NK-92 (cell line): Measurements from ENCODE around the gene HECA.
A peak's percentile ranks its signal among the peaks of the same experiment; 100 is the strongest.
"Not testable (repeated sequence)": the region's sequence is repeated elsewhere in the genome, so short reads cannot be mapped to it uniquely, and the experiment has no call there.

Experiments used
- DNase-seq: peaks from one replicate; lab custom pipeline; 2025; ENCODE audit not compliant: unreplicated experiment; lab: John Stamatoyannopoulos, UW

Gene HECA, protein sequence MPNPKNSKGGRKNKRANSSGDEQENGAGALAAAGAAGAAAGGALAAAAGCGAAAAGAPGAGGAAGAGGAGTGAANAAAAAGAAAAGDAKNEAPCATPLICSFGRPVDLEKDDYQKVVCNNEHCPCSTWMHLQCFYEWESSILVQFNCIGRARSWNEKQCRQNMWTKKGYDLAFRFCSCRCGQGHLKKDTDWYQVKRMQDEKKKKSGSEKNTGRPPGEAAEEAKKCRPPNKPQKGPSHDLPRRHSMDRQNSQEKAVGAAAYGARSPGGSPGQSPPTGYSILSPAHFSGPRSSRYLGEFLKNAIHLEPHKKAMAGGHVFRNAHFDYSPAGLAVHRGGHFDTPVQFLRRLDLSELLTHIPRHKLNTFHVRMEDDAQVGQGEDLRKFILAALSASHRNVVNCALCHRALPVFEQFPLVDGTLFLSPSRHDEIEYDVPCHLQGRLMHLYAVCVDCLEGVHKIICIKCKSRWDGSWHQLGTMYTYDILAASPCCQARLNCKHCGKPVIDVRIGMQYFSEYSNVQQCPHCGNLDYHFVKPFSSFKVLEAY

DNA sequence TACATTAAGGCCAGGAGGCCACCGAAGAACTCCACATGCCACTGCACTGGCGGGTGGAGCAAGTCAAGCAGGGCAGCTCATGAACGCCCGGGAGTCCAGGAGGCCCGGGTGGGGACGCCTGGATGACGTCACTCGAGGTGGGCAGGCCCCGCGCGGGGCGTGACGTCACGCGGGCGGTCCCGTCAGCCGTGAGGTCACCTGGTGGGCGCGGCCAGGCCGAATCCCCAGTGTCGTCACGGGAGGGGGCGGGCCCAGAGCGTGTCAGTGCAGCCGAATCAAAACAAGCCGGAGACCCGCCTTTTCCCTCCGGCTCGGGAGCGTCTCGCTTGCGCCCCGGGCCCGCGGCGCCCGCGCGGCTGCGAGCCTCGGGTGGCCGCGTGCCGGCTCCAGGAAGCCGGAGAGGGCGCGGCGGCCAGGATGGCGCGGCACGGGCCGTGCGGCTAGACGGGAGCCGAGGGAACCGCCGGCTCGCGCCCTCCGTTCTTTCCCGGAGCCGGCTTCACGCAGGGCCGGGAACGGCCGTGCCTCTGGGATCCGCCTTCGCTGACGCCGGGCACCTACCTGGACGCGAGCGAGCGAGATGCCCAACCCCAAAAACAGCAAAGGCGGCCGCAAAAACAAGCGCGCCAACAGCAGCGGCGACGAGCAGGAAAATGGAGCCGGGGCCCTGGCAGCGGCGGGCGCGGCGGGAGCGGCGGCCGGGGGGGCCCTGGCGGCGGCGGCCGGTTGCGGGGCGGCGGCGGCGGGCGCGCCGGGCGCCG lies at the start of gene HECA:
TSS of gene HECA (plus strand) at position 264 of the 761 bp plus-strand sequence. CDS start at position 581, 317 bp downstream.
- DNase-seq: peak; percentile 95

DNA sequence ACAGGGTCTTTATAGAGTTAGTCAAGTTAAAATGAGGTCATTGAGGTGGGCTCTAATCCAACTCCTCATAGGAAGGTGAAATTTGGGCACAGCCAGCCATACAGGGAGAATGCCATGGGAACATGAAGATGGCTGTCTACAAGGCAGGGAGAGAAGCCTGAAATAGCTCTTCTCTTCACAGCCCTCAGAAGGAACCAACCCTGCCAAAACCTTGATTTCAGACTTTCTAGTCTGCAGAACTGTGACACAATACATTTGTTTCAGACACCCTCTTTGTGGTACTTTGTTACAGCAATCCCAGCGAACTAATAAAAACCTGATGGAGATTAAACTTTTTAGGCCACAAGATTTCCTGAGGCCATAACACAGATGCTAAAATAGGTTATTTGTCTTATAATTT lies 43.1 kb upstream of the HECA start:
- DNase-seq: no peak

DNA sequence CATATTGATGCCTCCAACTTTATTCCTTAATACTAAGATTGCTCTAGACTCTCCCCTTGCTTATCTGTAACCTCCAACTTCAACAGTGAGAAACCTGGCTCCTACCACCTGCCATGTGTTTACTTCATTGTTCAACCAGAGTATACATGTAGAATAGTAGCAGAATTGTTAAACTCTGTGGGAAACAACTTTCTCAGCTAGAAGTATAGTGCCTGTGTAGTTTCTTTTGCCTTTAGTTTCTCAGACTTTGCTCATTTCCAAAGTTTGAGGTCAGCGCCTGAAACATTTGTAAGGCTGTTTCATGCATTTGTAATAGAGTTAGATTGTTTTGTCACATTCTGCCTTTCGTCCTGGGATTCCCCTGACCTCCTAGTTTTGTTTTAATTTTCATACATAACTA lies 34.9 kb upstream of the HECA start:
- no peak for DNase-seq

DNA sequence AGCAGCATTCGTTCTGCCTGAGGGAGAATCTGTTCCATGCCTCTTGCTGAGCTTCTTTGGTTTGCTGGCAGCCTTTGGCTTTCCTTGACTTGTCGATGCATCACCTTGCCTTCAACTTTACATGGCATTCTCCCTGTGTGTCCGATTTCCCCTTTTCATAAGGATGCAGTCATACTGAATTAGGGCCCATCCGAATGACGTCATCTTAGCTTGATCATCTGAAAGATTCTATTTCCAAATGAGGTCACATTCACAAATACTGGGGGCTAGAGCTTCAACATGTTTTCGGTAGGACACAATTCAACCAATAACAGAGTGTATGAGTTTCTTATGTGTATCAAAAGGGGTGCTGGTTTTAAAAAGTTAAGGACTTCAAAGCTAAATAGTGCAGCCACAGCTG lies 27.8 kb upstream of the HECA start:
- no peak for DNase-seq

DNA sequence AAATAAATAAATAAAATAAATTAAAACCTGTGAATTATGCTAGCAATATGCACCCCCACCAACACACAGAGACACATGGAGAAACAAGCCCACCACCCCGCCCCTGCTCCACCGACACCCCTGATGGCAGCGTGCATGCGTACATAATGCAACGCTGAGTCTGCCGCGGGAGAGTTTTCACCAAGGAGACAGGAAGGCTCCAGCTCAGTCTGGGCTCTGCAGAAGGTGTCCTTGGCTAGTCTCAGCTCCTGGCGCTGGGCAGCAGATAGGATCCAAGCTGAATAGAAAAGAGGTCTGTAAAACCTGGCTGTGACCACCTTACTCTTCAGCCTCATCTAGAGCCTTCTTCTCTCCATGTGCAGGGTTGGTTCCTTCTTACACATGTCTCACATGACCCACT lies 26.5 kb upstream of the HECA start:
- DNase-seq: no peak

DNA sequence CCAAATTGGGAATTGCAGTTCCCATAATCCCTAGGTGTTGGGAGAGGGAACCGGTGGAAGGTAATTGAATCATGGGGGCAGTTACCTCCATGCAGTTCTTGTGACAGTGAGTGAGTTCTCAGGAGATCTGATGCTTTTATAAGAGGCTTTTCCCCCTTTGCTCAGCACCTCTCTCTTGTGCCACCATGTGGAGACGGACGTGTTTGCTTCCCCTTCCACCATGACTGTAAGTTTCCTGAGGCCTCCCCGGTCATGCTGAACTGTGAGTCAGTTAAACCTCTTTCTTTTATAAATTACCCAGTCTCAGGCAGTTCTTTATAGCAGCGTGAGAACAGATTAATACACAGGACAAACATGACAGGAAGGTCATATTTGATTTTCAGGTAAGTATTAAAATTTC lies 25.3 kb upstream of the HECA start:
- DNase-seq: no peak

DNA sequence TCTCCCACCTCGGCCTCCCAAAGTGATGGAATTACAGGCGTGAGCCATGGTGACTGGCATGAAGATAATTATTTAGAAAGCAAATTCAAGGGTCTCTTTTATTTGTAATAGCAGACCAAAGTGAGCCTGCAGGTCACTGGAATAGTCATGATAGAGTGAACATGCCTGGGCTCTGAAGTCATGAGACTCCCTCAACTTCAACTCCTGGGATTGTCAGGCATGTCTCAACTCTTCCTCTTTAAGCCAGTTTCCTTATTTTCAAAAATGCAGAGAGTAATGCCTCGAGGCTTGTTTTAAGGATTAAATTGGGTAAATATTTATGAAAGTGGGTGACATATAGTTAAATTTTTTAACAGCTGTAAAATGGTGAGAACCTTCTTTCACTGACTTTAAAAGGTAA lies 22.7 kb upstream of the HECA start:
- no peak for DNase-seq

DNA sequence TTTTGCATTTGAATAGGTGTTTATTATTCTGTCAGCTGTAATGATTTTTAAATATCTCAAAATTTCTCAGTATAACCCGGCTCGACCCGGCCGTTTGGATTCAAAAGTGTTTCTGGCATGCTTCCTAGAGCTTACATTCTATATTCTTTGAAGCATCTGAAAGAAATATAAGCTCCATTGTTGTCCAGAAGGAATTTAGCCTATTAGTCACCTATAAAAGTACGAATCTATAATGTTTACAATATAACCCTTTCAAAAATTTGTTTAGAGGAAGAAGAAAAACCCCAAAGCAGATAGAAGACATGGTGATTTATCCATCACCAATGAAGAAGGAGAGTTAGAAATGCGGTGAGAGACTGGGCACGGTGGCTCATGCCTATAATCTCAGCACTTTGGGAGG lies 22.3 kb upstream of the HECA start:
- no peak for DNase-seq

DNA sequence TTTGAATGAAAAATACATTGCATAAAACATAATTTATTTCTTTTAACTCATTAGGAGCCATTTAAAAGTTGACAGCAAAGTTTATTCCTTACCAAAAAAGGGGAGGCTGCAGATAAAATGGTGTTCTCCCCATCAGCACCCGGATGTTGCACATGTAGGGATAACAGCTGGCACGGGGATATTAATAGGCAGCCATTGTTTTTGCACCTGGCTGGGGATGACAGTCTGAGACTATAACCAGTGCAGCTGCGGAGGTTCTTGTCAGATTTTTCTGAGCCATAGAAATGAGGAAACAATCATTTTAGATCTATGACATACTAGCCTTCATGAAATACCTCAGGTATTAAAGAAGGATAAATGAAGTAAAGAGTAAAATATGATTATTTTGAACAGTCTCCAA lies 20.1 kb upstream of the HECA start:
- DNase-seq: no peak

DNA sequence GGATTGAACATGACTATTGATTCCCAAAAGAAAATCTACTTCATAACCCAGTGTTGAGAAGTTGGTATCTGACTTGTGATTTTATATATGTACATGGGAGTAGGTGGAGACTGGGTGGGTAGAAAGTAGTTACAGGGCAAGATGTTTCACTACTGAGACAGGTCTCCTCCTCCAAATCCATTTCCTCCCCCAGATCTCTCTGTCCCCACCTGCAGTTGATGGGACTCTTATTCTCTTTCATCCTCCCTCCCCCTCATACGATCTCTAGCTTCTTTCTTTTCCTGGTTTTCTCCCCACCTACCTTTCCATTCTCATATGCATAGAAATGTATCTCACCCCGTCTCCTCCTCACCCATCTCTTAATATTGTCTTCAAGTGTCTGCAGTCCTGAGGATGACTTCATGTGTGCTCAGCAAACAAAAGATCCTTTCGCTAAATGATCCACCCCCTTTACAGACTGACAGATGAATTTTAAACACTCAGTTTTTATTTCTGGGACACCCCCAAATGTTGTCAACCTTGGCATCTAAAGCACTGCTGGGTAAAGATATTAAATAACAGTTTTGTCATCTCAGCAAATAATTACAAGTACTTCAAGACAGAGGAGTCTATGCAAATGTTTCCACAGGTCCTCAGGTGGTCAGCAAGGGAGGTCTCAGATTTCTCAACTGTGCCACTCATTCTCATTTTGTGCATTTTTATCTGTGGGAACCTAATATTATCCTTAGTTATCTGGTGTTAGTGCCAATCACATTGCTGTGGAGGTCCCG lies 18.7 kb upstream of the HECA start:
- DNase-seq: no peak

DNA sequence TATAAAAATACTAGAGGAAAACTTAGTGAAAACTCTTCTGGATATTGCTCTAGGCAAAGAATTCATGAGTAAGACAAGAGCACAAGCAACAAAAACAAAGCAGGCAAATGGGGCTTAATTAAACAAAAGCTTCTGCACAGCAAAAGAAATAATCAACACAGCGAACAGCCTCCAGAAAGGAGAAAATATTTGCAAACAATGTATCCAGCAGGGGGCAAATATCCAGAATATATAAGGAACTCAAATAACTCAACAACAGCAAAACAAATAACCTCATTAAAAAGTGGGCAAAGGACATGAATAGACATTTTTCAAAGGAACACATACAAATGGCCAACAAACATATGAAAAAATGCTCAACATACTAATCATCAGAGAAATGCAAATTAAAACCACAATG lies 17.1 kb upstream of the HECA start:
- DNase-seq: no peak

DNA sequence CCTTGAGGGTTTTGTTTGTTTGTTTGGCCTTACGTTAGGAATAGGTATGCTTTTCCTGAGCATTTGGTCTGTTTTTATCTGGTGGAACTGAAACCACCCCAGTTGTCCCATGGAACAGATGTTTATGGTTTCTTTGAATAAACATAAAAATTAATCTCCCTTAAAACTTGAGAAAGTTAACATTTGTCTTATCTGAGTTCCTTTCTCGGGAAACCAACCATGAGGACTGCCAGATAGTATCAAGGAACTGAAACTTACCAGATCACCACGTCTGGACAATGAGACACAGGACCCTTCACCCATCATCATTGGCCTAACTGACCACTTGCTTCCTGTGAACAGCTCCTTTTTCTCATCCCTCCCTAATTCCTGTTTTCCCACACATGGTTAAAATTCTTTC lies 15.3 kb upstream of the HECA start:
- DNase-seq: no peak

DNA sequence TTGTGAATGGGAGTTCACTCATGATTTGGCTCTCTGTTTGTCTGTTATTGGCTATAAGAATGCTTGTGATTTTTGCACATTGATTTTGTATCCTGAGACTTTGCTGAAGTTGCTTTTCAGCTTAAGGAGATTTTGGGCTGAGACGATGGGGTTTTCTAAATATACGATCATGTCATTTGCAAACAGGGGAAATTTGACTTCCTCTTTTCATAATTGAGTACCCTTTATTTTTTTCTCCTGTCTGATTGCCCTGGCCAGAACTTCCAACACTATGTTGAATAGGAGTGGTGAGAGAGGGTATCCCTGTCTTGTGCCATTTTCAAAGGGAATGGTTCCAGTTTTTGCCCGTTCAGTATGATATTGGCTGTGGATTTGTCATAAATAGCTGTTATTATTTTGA lies 12.1 kb upstream of the HECA start:
- DNase-seq: not testable (repeated sequence)

DNA sequence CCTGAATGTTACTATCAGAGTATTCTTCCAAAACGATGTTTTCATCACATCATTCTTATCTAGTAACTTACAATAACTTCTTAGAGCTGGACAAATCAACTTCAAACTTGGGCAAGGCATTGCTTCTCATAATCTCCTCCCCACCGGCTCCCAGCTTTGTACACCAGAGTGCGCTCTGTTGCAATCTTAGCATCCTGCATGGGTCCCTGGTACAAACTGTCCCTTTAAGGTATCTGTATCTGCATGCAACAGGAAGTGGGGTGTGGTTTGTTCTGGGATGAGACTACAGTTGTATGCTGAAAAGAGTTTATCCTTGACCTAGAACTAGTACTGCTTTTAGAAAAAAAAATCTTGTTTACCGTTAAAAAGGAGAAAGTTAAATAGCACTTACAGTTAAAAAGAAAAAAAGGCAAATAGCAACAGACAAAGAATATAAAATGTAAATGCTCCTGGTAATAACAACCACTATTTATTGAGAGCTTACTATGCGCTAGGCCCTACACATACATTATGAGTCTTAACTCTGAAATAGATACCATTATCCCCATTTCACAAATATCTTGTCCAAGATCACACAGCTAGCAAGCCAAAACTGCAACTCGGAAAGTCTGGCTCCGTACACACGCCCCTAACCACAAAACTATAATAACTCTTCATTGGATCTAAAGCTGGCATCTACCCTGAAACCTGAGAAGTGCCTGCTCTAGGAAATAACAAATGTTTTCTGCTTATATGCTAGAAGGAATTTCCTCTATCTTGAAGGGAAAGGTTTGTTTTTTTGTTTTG lies 9.8 kb upstream of the HECA start:
- DNase-seq: peak; percentile 11

DNA sequence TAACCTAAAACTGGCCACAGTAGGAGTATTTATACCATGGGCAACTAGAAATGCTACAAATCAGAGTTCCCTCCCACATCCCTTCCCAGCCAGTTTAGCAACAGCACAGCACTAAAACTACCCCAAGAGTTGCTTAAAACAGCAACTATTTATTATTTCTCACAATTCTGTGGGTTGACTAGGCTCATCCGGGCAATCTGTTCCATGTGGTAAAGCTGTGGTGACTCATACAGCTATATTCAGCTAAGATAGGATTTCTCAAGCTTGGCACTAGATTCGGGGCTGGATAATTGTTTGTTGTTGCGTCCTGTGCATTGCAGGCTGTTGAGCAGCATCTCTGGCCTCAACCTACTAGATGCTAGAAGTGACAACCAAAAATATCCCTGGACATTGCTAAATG lies 8.6 kb upstream of the HECA start:
- no peak for DNase-seq

DNA sequence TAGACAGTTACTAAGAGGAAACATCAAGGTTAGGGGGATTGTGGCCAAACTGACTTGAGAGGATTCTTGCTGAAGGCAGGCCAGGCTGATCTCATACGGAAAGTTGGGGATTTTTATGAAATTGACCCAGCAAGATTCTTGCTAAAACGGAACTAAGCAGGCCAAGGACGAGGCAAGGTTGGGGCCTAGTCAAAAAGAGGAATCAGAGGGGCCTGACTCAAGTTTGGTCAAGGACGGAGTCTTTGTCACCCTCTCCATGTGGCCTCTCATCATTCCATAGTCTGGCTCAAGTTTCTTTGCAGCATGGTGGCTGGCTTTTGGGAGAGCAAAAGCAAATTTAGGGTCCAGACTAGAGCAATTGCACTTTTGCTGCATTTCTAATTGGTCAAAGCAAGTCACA lies 7.9 kb upstream of the HECA start:
- DNase-seq: no peak

DNA sequence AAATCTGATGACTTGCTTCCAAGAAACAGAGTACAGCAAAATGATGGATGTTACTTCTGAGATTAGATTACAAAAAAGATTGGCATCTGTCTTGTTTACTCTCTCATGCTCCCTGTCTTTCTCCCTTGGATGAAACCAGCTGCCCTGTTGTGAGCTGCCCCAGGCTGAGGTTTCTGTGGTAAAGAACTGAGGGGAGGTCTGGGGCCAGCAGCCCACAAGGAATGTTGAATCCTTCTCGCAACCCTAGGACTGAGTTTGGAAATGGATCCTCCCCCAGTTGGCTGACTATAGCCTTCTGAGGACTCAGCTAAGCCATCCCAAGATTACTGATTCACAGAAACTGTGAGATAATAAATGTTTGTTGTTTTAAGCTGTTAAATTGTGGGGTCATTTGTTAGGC lies 5.6 kb upstream of the HECA start:
- DNase-seq: no peak

DNA sequence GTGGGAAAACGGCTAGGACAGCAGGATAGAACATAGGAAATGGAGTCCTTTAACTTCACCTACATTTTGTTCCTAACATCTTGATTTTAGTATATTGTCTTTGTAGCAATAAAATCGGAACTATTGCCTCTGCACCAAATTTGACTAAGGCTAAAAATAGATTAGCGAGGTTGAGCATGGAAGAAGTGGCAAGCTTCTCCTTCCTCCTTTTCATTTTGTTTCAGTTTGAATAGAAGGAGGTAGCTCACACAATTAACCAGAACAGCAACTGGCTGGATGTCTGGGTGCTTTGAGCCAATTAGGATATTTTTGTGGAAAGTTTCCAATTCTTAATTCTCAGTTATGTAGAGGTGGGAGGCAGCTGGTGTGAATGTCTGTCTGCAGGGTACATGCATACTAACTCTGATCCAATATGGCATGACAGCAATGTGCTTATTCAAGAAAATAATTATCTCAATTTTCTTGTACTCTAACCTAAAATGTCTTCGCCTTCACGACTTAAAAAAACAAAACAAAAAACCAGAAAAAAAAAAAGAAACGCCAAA lies 3.1 kb upstream of the HECA start:
- DNase-seq: no peak

DNA sequence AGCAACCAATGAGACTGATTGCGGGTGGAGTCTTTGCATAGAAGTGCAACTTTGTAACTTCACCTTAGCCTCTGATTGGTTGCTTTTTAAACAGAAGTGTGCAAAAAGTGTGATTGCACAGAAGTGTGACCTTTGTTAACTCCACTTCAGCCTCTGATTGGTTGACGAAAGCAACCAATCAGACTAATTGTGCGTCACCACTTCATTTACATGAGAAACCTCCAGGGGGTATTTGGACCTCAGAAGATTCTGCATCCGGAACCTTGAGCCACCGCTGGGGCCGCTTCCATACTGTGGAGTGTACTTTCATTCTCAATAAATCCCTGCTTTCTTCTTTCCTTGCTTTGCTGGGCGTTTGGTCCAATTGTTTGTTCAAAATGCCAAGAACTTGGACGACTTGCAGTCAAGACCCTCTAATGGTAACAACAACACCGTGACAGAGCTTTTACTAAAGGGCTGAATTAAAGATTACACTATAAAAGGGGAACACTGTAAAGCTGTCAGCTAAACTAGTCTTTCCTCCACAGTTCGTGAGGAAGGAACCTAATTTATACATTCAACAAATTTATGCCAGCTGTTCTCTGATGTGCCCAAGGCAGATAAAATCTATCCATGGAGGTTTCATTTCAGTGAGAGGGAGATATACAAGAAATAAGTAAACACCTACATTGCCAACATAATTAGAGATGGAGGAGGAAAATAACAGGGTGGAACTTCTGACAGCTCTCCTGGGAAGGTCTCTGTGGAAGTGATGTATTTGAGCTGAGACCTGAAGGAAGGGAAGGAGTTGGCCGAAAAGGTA lies 1.4 kb upstream of the HECA start:
- no peak for DNase-seq

DNA sequence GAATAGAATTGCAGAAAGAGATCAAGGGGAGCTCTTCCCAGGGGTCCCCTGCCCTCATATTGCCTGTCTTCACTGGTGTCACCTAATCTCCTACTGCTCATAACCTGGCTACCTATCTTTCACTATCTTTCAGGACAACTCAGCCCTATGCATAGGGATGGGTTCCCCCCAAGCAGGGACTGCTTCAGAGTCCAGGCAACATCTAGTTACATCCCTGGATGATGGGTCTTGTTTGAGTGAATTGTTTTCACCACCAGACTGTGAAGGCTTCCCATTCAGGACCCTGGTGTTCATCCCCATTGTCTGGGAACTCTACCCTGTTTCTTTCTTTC lies 850 bp upstream of the HECA start:
- DNase-seq: no peak
